Measurements from ENCODE around the gene ZNRF2. TPM values are rescaled to one million over a fixed set of nuclear protein-coding genes. Genes with fewer than 3 reads are reported as not detected.

The ZNRF2 gene
- total and polyA plus RNA-seq, 10 of the 15 experiments (the other 5 are each of a cell fraction or from before 2014, with no cell fraction given), result 1.2 to 20.4 (median 9.5) TPM

DNA sequence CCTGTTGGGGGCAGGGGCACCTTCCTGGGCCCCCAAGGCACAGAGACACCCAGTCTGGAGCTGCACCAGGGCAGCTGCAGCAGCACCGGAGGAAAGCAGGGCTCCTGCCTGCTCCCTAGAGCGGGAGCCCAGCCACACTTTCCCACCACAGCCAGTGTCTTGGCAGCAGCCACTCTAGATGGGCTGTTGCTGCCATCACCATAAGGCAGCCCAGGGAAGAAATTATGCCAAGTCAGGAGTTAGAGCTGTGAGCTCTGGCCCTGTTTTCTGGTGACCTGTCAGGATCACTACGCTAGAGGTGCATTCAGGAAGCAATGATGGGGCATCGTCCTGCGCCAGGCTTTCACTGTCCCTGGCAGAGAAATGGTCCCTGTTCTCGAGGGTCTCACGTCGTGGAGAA, 38.0 kb upstream of the ZNRF2 start:
- SMC1A ChIA-PET (ENCODE audit: uncharacterized antibody, unreplicated experiment), result interaction anchor here (2.0 kb wide), 1 partner anchor 71 kb away, joined by 4 read pairs; no protein-coding TSS in a partner anchor
- TF ChIP-seq, protein P1, sequence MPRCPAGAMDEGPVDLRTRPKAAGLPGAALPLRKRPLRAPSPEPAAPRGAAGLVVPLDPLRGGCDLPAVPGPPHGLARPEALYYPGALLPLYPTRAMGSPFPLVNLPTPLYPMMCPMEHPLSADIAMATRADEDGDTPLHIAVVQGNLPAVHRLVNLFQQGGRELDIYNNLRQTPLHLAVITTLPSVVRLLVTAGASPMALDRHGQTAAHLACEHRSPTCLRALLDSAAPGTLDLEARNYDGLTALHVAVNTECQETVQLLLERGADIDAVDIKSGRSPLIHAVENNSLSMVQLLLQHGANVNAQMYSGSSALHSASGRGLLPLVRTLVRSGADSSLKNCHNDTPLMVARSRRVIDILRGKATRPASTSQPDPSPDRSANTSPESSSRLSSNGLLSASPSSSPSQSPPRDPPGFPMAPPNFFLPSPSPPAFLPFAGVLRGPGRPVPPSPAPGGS (IDR thresholded peaks at IDR 0.05; ENCODE audit: borderline replicate concordance, insufficient read depth, low read depth, low read length, poor library complexity, severe bottlenecking), result no peak
- TF ChIP-seq, protein P2, sequence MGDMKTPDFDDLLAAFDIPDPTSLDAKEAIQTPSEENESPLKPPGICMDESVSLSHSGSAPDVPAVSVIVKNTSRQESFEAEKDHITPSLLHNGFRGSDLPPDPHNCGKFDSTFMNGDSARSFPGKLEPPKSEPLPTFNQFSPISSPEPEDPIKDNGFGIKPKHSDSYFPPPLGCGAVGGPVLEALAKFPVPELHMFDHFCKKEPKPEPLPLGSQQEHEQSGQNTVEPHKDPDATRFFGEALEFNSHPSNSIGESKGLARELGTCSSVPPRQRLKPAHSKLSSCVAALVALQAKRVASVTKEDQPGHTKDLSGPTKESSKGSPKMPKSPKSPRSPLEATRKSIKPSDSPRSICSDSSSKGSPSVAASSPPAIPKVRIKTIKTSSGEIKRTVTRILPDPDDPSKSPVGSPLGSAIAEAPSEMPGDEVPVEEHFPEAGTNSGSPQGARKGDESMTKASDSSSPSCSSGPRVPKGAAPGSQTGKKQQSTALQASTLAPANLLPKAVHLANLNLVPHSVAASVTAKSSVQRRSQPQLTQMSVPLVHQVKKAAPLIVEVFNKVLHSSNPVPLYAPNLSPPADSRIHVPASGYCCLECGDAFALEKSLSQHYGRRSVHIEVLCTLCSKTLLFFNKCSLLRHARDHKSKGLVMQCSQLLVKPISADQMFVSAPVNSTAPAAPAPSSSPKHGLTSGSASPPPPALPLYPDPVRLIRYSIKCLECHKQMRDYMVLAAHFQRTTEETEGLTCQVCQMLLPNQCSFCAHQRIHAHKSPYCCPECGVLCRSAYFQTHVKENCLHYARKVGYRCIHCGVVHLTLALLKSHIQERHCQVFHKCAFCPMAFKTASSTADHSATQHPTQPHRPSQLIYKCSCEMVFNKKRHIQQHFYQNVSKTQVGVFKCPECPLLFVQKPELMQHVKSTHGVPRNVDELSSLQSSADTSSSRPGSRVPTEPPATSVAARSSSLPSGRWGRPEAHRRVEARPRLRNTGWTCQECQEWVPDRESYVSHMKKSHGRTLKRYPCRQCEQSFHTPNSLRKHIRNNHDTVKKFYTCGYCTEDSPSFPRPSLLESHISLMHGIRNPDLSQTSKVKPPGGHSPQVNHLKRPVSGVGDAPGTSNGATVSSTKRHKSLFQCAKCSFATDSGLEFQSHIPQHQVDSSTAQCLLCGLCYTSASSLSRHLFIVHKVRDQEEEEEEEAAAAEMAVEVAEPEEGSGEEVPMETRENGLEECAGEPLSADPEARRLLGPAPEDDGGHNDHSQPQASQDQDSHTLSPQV (IDR thresholded peaks at IDR 0.05), result no peak
- TF ChIP-seq TBL1XR1 (IDR thresholded peaks at IDR 0.05; ENCODE audit: low read depth, low read length), result no peak
- TF ChIP-seq TCF7 (IDR thresholded peaks at IDR 0.05; ENCODE audit: borderline replicate concordance), result no peak

More for the DNA sequence above, 38.0 kb upstream of the ZNRF2 start:
- RAD21 ChIA-PET (ENCODE audit: unreplicated experiment), result no interaction called here
- CTCF ChIA-PET, result interaction anchor here (1.2 kb wide), 1 partner anchor 82 kb away, joined by 4 read pairs; no protein-coding TSS in a partner anchor
- ATAC-seq (no peak), FAIRE-seq (no peak), DNase-seq (ENCODE audit: low read depth, low spot score) (no peak)
- Histone ChIP-seq H3K36me3 (ENCODE audit: control insufficient read depth in 2 of 2, insufficient read depth in 2 of 2, low read length in 1 of 2) (no peaks in the 10 kb centered on the region), H3K4me1 (ENCODE audit: control insufficient read depth, insufficient read depth, low read length) (peaks cover 9% of the 10 kb centered on the region; the same call in 1 of the 2 replicates), H3K9me3 (replicated peaks; ENCODE audit: control insufficient read depth, insufficient read depth, low read length) (no peaks in the 10 kb centered on the region; the same call in 2 of the 3 replicates), H3K4me2 (ENCODE audit: control insufficient read depth, insufficient read depth) (no peak overlapping the region), H3K79me2 (ENCODE audit: control insufficient read depth, insufficient read depth, low read length) (no peaks in the 10 kb centered on the region), H2AFZ (ENCODE audit: control insufficient read depth, low read depth, low read length) (no peak overlapping the region), H3K27ac (ENCODE audit: control insufficient read depth, insufficient read depth) (no peak overlapping the region), H3K27me3 (replicated peaks in 1 of 2; ENCODE audit: control insufficient read depth in 2 of 2, insufficient read depth in 2 of 2, low read length in 1 of 2) (no peaks in the 10 kb centered on the region), H3K4me3 (no peak overlapping the region), H3K9ac (ENCODE audit: control insufficient read depth, insufficient read depth, low read length) (no peak overlapping the region), H4K20me1 (ENCODE audit: control insufficient read depth, insufficient read depth) (no peaks in the 10 kb centered on the region)
- POLR2A ChIA-PET, result no interaction called here
- WGBS (ENCODE audit: insufficient coverage, insufficient replicate concordance, low lambda C conversion rate, missing lambda C conversion rate), result 63% methylated on average over 8 of the region's 8 CpGs
- intact Hi-C loops (cut with micrococcal nuclease; ENCODE audit: unreplicated experiment) (no loop called here), in situ Hi-C loops (cut with MboI) (no loop called here)
- BruUV-seq (replicated peaks), result no TSS peak

Data from GM12878 (cell line).